ENCODE measurements around the gene GPR31.

DNA sequence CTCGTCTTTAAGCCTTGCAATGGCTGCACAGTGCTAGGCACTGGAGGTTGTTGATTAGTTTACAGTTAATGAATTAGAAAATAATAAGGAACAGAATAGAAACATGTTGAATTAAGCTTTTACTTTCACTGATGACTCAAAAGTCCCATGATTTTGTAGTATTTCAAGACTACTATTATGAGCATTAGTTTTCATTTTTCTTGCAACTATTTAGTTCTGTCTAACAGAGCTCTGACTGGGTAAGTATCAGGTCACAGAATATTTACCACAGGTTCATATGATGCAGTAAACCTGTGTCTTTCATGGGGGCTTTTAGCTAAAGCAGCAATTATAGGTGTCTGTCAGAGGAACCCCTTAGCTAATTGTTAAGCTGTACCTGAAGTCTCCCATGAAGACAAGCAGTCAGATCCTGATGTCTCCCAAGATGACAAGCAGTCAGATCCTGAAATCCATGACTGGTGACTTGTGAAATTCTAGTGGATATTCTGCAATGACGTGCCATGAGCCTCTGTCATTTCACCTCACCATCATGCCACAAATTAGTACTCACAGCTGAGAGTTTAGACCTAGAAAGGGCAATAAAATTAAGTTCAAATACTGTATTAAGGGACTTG is 8.2 kb upstream of the GPR31 start:
- TF ChIP-seq CTCF (IDR thresholded peaks at IDR 0.05), result no peak
- TF ChIP-seq POLR2A (IDR thresholded peaks at IDR 0.05), result no peak
- TF ChIP-seq EP300 (IDR thresholded peaks at IDR 0.05), result no peak
- TF ChIP-seq POLR2AphosphoS5 (IDR thresholded peaks at IDR 0.05), result no peak

Data from suprapubic skin (tissue), 4 donors.